ENCODE measurements around the gene SBNO2. TPM values are rescaled to one million over a fixed set of nuclear protein-coding genes. Genes with fewer than 3 reads are reported as not detected.

The SBNO2 gene
- total and polyA plus RNA-seq, 9 of the 15 experiments (the other 6 are each of a cell fraction or from before 2014, with no cell fraction given), result 0.01 to 46.2 (median 6.7) TPM

GRCh38 chr19:1082165-1082927, 91.7 kb downstream of the SBNO2 start (continued):
- TF ChIP-seq CHD7 (IDR thresholded peaks at IDR 0.05; ENCODE audit: low read depth, low read length), result no peak
- TF ChIP-seq ZNF282 (CRISPR knock-in tag; IDR thresholded peaks at IDR 0.05), result no peak
- no peak for TF ChIP-seq TARDBP (IDR thresholded peaks at IDR 0.05)
- TF ChIP-seq KAT7 (CRISPR knock-in tag; IDR thresholded peaks at IDR 0.05; ENCODE audit: borderline replicate concordance), result no peak
- TF ChIP-seq NR3C1 (CRISPR knock-in tag; IDR thresholded peaks at IDR 0.05), result no peak
- TF ChIP-seq HINFP (tag; conservative IDR thresholded peaks at IDR 0.05; ENCODE audit: low read depth), result no peak
- no peak for TF ChIP-seq DEAF1 (CRISPR knock-in tag; IDR thresholded peaks at IDR 0.05)
- no peak for TF ChIP-seq ZBTB8A (IDR thresholded peaks at IDR 0.05; ENCODE audit: partially characterized antibody)
- TF ChIP-seq MED1 (CRISPR knock-in tag; IDR thresholded peaks at IDR 0.05; ENCODE audit: borderline replicate concordance), result 0 out of 2 replicates have a peak, but pooled peaks have one; percentile 38
- 0 out of 2 replicates have a peak, but pooled peaks have one; percentile 27 for TF ChIP-seq HDAC2 (IDR thresholded peaks at IDR 0.05)
- TF ChIP-seq CHCHD3 (CRISPR knock-in tag; IDR thresholded peaks at IDR 0.05), result no peak
- TF ChIP-seq TEAD1 (CRISPR knock-in tag; IDR thresholded peaks at IDR 0.05), result no peak
- no peak for TF ChIP-seq SLC30A9 (CRISPR knock-in tag; IDR thresholded peaks at IDR 0.05)
